ENCODE results near the gene MAML3.

DNA sequence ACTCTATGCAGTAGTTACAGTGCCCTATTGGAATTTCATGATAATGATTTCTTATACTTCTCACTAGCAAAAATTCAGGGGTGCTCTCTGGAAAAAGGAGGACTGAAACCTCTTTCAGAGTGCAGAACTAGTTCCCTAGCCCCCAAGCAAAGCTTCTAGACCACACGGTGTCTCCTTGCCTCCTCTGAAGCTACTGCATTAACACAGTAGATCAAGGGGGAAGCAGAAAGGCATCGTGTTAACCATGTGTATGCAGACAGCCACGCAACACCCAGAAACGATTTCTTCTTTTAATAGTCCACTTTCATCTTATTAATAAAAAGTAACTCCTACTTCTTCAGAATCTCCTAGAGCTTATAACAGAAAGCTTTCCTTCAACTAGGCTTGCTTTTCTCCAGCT is 44.7 kb downstream of the MAML3 start:
- TF ChIP-seq, protein P1, sequence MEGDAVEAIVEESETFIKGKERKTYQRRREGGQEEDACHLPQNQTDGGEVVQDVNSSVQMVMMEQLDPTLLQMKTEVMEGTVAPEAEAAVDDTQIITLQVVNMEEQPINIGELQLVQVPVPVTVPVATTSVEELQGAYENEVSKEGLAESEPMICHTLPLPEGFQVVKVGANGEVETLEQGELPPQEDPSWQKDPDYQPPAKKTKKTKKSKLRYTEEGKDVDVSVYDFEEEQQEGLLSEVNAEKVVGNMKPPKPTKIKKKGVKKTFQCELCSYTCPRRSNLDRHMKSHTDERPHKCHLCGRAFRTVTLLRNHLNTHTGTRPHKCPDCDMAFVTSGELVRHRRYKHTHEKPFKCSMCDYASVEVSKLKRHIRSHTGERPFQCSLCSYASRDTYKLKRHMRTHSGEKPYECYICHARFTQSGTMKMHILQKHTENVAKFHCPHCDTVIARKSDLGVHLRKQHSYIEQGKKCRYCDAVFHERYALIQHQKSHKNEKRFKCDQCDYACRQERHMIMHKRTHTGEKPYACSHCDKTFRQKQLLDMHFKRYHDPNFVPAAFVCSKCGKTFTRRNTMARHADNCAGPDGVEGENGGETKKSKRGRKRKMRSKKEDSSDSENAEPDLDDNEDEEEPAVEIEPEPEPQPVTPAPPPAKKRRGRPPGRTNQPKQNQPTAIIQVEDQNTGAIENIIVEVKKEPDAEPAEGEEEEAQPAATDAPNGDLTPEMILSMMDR (IDR thresholded peaks at IDR 0.05; ENCODE audit: insufficient read depth, low read length): no peak
- no peak for TF ChIP-seq POLR2AphosphoS5 (IDR thresholded peaks at IDR 0.05; ENCODE audit: low read depth)
- TF ChIP-seq GABPA (IDR thresholded peaks at IDR 0.05; ENCODE audit: low read depth): no peak

Data from HL-60 (cell line).